ENCODE measurements around the gene CA11.

- TF ChIP-seq POLR2AphosphoS5 (IDR thresholded peaks at IDR 0.05) (no peak), CTCF (IDR thresholded peaks at IDR 0.05) (no peak)
Measured at GRCh38 chr19:48603449-48603848, 42.5 kb downstream of the CA11 start.

Measured in transverse colon (tissue), 4 donors.